ENCODE results near the gene C20orf141.
A peak's percentile ranks its signal among the peaks of the same experiment; 100 is the strongest.

Gene C20orf141

DNA sequence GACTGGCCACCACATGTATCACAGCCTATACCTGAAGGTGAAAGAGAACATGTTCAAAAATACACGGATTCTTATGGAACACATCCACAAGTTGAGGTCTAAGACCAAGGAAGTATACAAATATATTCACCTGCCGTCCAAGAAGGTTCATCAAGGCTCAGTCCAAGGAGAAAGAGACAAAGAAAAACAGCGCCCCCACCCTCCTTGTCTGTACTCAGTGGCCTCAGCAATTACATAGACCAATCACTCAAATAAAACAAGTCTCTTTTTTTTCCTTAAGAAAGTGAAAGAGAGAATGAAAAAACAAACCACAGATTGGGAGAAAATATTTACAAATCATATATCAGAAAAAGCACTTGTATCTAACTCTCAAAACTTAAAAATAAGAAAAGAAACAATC, 33.8 kb upstream of the C20orf141 start:
- H2BK120ac ChIP-seq (ENCODE audit: insufficient read depth, low read length, poor library complexity): no peak overlapping the region
- no peak overlapping the region for H3K4me3 ChIP-seq (ENCODE audit: low read depth, low read length)
- H3K36me3 ChIP-seq (ENCODE audit: control insufficient read depth in 1 of 2, insufficient read depth in 2 of 2, low read length in 2 of 2): no peaks in the 10 kb centered on the region
- WGBS (ENCODE audit: extremely low coverage, insufficient coverage, insufficient read length): no CpG with 5 or more reads among the region's 3 CpGs
- H3K23ac ChIP-seq (ENCODE audit: low read length): no peak overlapping the region
- H4K8ac ChIP-seq (ENCODE audit: low read depth, low read length): no peak overlapping the region
- DNase-seq: no peak
- no peaks in the 10 kb centered on the region for H3K4me1 ChIP-seq (ENCODE audit: control insufficient read depth in 1 of 2, insufficient read depth in 2 of 2, low read length in 2 of 2)
- peaks cover 3% of the 10 kb centered on the region for H3K9me3 ChIP-seq (ENCODE audit: insufficient read depth, low read depth, low read length)
- no peak overlapping the region for H3K18ac ChIP-seq (ENCODE audit: low read length)
- no peak overlapping the region for H3K4me2 ChIP-seq (ENCODE audit: low read length)
- H3K79me1 ChIP-seq (ENCODE audit: low read length): no peaks in the 10 kb centered on the region
- H2BK5ac ChIP-seq (ENCODE audit: low read depth, low read length, poor library complexity): no peak overlapping the region
- H4K12ac ChIP-seq (ENCODE audit: low read depth, low read length): no peak overlapping the region
- no peak overlapping the region for H3K4ac ChIP-seq (ENCODE audit: low read depth, low read length)
- no peaks in the 10 kb centered on the region for H3K79me2 ChIP-seq (ENCODE audit: control insufficient read depth, insufficient read depth, low read length, poor library complexity)
- no peak overlapping the region for H2AK5ac ChIP-seq (ENCODE audit: low read length)
- H3K27ac ChIP-seq (ENCODE audit: low read depth, low read length): no peak overlapping the region
- H3K14ac ChIP-seq (ENCODE audit: low read length): no peak overlapping the region
- no peaks in the 10 kb centered on the region for H3K27me3 ChIP-seq (ENCODE audit: insufficient read depth, low read length)
- H4K91ac ChIP-seq (ENCODE audit: low read depth, low read length): no peak overlapping the region
- H2AFZ ChIP-seq (ENCODE audit: insufficient read depth, low read length, poor library complexity): no peak overlapping the region
- no peak overlapping the region for H3K9ac ChIP-seq (ENCODE audit: low read length)
- no peak overlapping the region for H2BK12ac ChIP-seq (ENCODE audit: low read length)

- H2BK12ac ChIP-seq (ENCODE audit: low read length): no peak overlapping the region
- H3K36me3 ChIP-seq (ENCODE audit: control insufficient read depth in 1 of 2, insufficient read depth in 2 of 2, low read length in 2 of 2): no peaks in the 10 kb centered on the region
- no peak overlapping the region for H2AFZ ChIP-seq (ENCODE audit: insufficient read depth, low read length, poor library complexity)
- H3K4ac ChIP-seq (ENCODE audit: low read depth, low read length): no peak overlapping the region
- no peak overlapping the region for H3K18ac ChIP-seq (ENCODE audit: low read length)
- H3K27ac ChIP-seq (ENCODE audit: low read depth, low read length): no peak overlapping the region
- WGBS (ENCODE audit: extremely low coverage, insufficient coverage, insufficient read length): no CpG with 5 or more reads among the region's 6 CpGs
- no peaks in the 10 kb centered on the region for H3K4me1 ChIP-seq (ENCODE audit: control insufficient read depth in 1 of 2, insufficient read depth in 2 of 2, low read length in 2 of 2)
- H3K9ac ChIP-seq (ENCODE audit: low read length): no peak overlapping the region
- no peak overlapping the region for H3K23ac ChIP-seq (ENCODE audit: low read length)
- no peak overlapping the region for H3K14ac ChIP-seq (ENCODE audit: low read length)
- no peak overlapping the region for H3K4me2 ChIP-seq (ENCODE audit: low read length)
- H3K79me2 ChIP-seq (ENCODE audit: control insufficient read depth, insufficient read depth, low read length, poor library complexity): no peaks in the 10 kb centered on the region
- no peak overlapping the region for H2BK5ac ChIP-seq (ENCODE audit: low read depth, low read length, poor library complexity)
- no peaks in the 10 kb centered on the region for H3K27me3 ChIP-seq (ENCODE audit: insufficient read depth, low read length)
- no peak overlapping the region for H4K12ac ChIP-seq (ENCODE audit: low read depth, low read length)
- H2BK120ac ChIP-seq (ENCODE audit: insufficient read depth, low read length, poor library complexity): no peak overlapping the region
- H4K91ac ChIP-seq (ENCODE audit: low read depth, low read length): no peak overlapping the region
- H3K79me1 ChIP-seq (ENCODE audit: low read length): no peaks in the 10 kb centered on the region
- H3K4me3 ChIP-seq (ENCODE audit: low read depth, low read length): no peak overlapping the region
- DNase-seq: no peak
- H3K9me3 ChIP-seq (ENCODE audit: insufficient read depth, low read depth, low read length): peaks cover 2% of the 10 kb centered on the region
- H4K8ac ChIP-seq (ENCODE audit: low read depth, low read length): no peak overlapping the region
- no peak overlapping the region for H2AK5ac ChIP-seq (ENCODE audit: low read length)
Measured at GRCh38 chr20:2783908-2784566, 30.8 kb upstream of the C20orf141 start.

GRCh38 chr20:2793471-2793870, 21.3 kb upstream of the C20orf141 start:
- Histone ChIP-seq H3K9ac (ENCODE audit: low read length) (no peak overlapping the region), H3K4me1 (ENCODE audit: control insufficient read depth in 1 of 2, insufficient read depth in 2 of 2, low read length in 2 of 2) (no peaks in the 10 kb centered on the region), H3K79me1 (ENCODE audit: low read length) (no peaks in the 10 kb centered on the region), H3K4me3 (ENCODE audit: low read depth, low read length) (peak overlapping the region; percentile 27), H3K23ac (ENCODE audit: low read length) (no peak overlapping the region), H2BK12ac (ENCODE audit: low read length) (no peak overlapping the region), H3K14ac (ENCODE audit: low read length) (no peak overlapping the region), H3K79me2 (ENCODE audit: control insufficient read depth, insufficient read depth, low read length, poor library complexity) (no peaks in the 10 kb centered on the region), H4K8ac (ENCODE audit: low read depth, low read length) (no peak overlapping the region), H2AK5ac (ENCODE audit: low read length) (no peak overlapping the region), H4K91ac (ENCODE audit: low read depth, low read length) (no peak overlapping the region), H3K4ac (ENCODE audit: low read depth, low read length) (no peak overlapping the region), H3K27ac (ENCODE audit: low read depth, low read length) (no peak overlapping the region), H3K27me3 (ENCODE audit: insufficient read depth, low read length) (no peaks in the 10 kb centered on the region), H3K9me3 (ENCODE audit: insufficient read depth, low read depth, low read length) (no peaks in the 10 kb centered on the region), H4K12ac (ENCODE audit: low read depth, low read length) (no peak overlapping the region), H2BK120ac (ENCODE audit: insufficient read depth, low read length, poor library complexity) (no peak overlapping the region), H3K36me3 (ENCODE audit: control insufficient read depth in 1 of 2, insufficient read depth in 2 of 2, low read length in 2 of 2) (peaks cover 22 to 30% of the 10 kb centered on the region in 2 experiments), H3K18ac (ENCODE audit: low read length) (no peak overlapping the region), H2BK5ac (ENCODE audit: low read depth, low read length, poor library complexity) (no peak overlapping the region), H3K4me2 (ENCODE audit: low read length) (no peak overlapping the region), H2AFZ (ENCODE audit: insufficient read depth, low read length, poor library complexity) (no peak overlapping the region)
- WGBS (ENCODE audit: extremely low coverage, insufficient coverage, insufficient read length): no CpG with 5 or more reads among the region's 6 CpGs
- DNase-seq: no peak

DNA sequence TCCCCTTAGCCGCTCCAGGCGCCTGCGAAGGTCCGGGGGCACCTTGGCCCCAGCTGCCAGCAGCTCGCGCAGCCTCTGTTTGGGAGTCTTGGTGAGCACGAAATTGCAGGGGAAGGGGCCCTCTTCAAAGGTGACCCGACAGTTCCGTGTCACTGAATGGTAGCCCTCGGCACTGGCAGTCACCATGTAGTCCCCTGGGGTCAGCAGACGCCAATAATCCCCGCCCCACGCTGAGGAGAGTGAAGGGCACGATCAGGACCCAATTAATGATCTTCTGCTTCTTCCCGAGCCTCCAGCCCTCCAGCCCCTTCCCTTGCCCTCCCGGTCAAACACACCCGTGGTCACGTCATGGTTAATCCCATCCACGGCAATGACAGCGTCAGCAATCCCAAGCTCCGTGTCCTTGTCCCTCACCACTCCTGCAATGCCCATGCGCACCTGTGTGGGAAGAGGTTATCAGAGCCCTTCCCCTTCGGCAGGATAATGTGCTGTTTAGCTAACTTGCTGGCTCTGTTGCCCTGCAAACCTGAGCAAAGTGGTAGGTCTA, 20.5 kb upstream of the C20orf141 start:
- Histone ChIP-seq H3K9me3 (ENCODE audit: insufficient read depth, low read depth, low read length) (no peaks in the 10 kb centered on the region), H4K91ac (ENCODE audit: low read depth, low read length) (no peak overlapping the region), H3K4ac (ENCODE audit: low read depth, low read length) (no peak overlapping the region), H4K12ac (ENCODE audit: low read depth, low read length) (no peak overlapping the region), H4K8ac (ENCODE audit: low read depth, low read length) (no peak overlapping the region), H3K14ac (ENCODE audit: low read length) (no peak overlapping the region), H3K4me3 (ENCODE audit: low read depth, low read length) (no peak overlapping the region), H2BK12ac (ENCODE audit: low read length) (no peak overlapping the region), H2BK120ac (ENCODE audit: insufficient read depth, low read length, poor library complexity) (no peak overlapping the region), H3K4me1 (ENCODE audit: control insufficient read depth in 1 of 2, insufficient read depth in 2 of 2, low read length in 2 of 2) (peaks cover 0 to 3% of the 10 kb centered on the region in 2 experiments), H2BK5ac (ENCODE audit: low read depth, low read length, poor library complexity) (no peak overlapping the region), H3K27me3 (ENCODE audit: insufficient read depth, low read length) (no peaks in the 10 kb centered on the region), H3K36me3 (ENCODE audit: control insufficient read depth in 1 of 2, insufficient read depth in 2 of 2, low read length in 2 of 2) (peaks cover 24 to 30% of the 10 kb centered on the region in 2 experiments), H2AK5ac (ENCODE audit: low read length) (no peak overlapping the region), H3K27ac (ENCODE audit: low read depth, low read length) (no peak overlapping the region), H2AFZ (ENCODE audit: insufficient read depth, low read length, poor library complexity) (no peak overlapping the region), H3K18ac (ENCODE audit: low read length) (no peak overlapping the region), H3K23ac (ENCODE audit: low read length) (no peak overlapping the region), H3K9ac (ENCODE audit: low read length) (no peak overlapping the region), H3K79me2 (ENCODE audit: control insufficient read depth, insufficient read depth, low read length, poor library complexity) (no peaks in the 10 kb centered on the region), H3K79me1 (ENCODE audit: low read length) (no peaks in the 10 kb centered on the region), H3K4me2 (ENCODE audit: low read length) (no peak overlapping the region)
- DNase-seq: no peak
- no CpG with 5 or more reads among the region's 23 CpGs for WGBS (ENCODE audit: extremely low coverage, insufficient coverage, insufficient read length)

Measured in trophoblast cell (in vitro differentiated cells and primary cell).